Heart left ventricle (tissue), 16 donors: ENCODE data around the gene PER1. TPM values are rescaled to one million over a fixed set of nuclear protein-coding genes. Genes with fewer than 3 reads are reported as not detected.
"Not testable (repeated sequence)": the region's sequence is repeated elsewhere in the genome, so short reads cannot be mapped to it uniquely, and the experiment has no call there.

ENCODE experiments used
- ATAC-seq, 4 donors: fragments of 200-7000 bp; cut with Tn5 transposase; one replicate each; pipeline ENCODE4 v1.9.1; 2020 to 2022; ENCODE audit warnings: moderate library complexity in 4 of 4, mild to moderate bottlenecking in 3 of 4, moderate number of reproducible peaks in 1 of 4
- DNase-seq, 5 donors: peaks; one replicate each; pipeline ENCODE4 v3.0.0-alpha.2; 2020
- H3K27ac ChIP-seq, 12 donors: fragments of 200-600 bp; sonication (generic) in 4 of 12; one replicate each; pipeline versions ENCODE4 v1.5.0 to v1.8.0; 2016 to 2022; ENCODE audit warnings: mild to moderate bottlenecking in 2 of 12
- H3K27me3 ChIP-seq, 9 donors: fragments of 200-600 bp; sonication (generic) in 2 of 9; one replicate each; pipeline versions ENCODE4 v1.5.1 to v1.8.0; 2016 to 2022; ENCODE audit warnings: mild to moderate bottlenecking in 3 of 9
- H3K36me3 ChIP-seq, 9 donors: fragments of 200-600 bp; sonication (generic) in 2 of 9; one replicate each; pipeline versions ENCODE4 v1.5.0 to v1.8.0; 2018 to 2022; ENCODE audit warnings: mild to moderate bottlenecking in 2 of 9
- H3K4me1 ChIP-seq, 12 donors: fragments of 200-600 bp; sonication (generic) in 4 of 12; one replicate each; pipeline versions ENCODE4 v1.5.0 to v1.8.0; 2016 to 2022; ENCODE audit warnings: mild to moderate bottlenecking in 3 of 12
- H3K4me3 ChIP-seq, 12 donors: fragments of 200-600 bp; sonication (generic) in 4 of 12; one replicate each; pipeline versions ENCODE4 v1.5.0 to v1.8.0; 2017 to 2022; ENCODE audit warnings: mild to moderate bottlenecking in 9 of 12, moderate library complexity in 4 of 12
- H3K9me3 ChIP-seq, 12 donors: fragments of 200-600 bp; sonication (generic) in 4 of 12; one replicate each; pipeline versions ENCODE4 v1.5.0 to v1.8.0; 2016 to 2022; ENCODE audit warnings: mild to moderate bottlenecking in 1 of 12
- CTCF ChIP-seq, 12 donors: fragments of 200-600 bp; sonication (generic) in 4 of 12; IDR thresholded peaks; one replicate each; pipeline versions ENCODE4 v1.5.0 to v1.8.0; 2018 to 2022; ENCODE audit warnings: antibody characterized with exemption in 12 of 12, mild to moderate bottlenecking in 5 of 12
- POLR2A ChIP-seq, 2 donors: fragments of 450-650 bp; IDR thresholded peaks; one replicate each; pipeline ENCODE4 v1.6.1; 2017; ENCODE audit warnings: antibody characterized with exemption in 2 of 2, mild to moderate bottlenecking in 2 of 2, moderate library complexity in 2 of 2
- WGBS, 4 donors: extraction: QIAGEN DNeasy Blood & Tissue Kit in 2 of 4; methylation state at CpG; one replicate each; pipeline versions ENCODE4 v1.1.5 to v1.1.7; 2013 to 2018; 5-methylcytosine and 5-hydroxymethylcytosine counted together
- intact Hi-C, 10 donors: fragments of 100-400 bp; cut with DNase I; formaldehyde crosslinking; loops; one replicate each; pipeline versions ENCODE4 v1.11.1 to v1.14.2; 2022
- polyA plus RNA-seq, 2 donors: library from polyadenylated mRNA; stranded (reverse); fragments of 200-250 nt; gene quantifications; one replicate each; pipeline ENCODE4 v1.2.3, GENCODE V29; 2013
- total RNA-seq, 9 donors: library from RNA; depleted of rRNA in 2 of 9; stranded (reverse); fragments of >200 nt in 2 of 9; fragmentation: NEBNext Ultra II Directional in 3 of 9; extraction: Animal tissue kit (Norgen Biotek cat#: 25700) in 3 of 9; gene quantifications; one replicate each; pipeline versions ENCODE4 v1.1.0 to v1.2.4, GENCODE V29; 2016 to 2023
- donor health status: ischemic (EF 13 %, LVEDD 7.1; RV severe dilation, severe dysfunction).
- donor health status: healthy with polysubstance abuse.
- donor health status: DM: no; HTN: yes; CAD: no.
- donor health status: DM: no; HTN: no; CAD: no.
- donor health status: ischemic (EF 25% LVEDD 6.9; RV normal size, moderate dysfunction).
- donor health status: ischemic (EF 25% LVEDD 5.7; RV mildly dilated, moderate dysfunction).
- donor health status: healthy.
- donor health status: DM: yes; HTN: yes; CAD: no.
- donor health status: ischemic (EF 35%, LVEDD 5.7; RV mildly dilated, moderate dysfunction).
- donor health status: nonischemic (EF 11% LVEDD 7.7; RV severe dilation, severe dysfunction).
- donor health status: DM: yes; HTN: yes; CAD: no.
- donor health status: PGD.
- donor health status: ischemic (EF 29% LVEDD 5.4; RV normal size, mild dysfunction).
- donor health status: nonischemic (EF 23%, LVEDD 6.1; RV moderate dilation, normal function).

PER1 gene
- total and polyA plus RNA-seq, 11 donors = 40.2 to 164 (median 92.1) TPM

DNA sequence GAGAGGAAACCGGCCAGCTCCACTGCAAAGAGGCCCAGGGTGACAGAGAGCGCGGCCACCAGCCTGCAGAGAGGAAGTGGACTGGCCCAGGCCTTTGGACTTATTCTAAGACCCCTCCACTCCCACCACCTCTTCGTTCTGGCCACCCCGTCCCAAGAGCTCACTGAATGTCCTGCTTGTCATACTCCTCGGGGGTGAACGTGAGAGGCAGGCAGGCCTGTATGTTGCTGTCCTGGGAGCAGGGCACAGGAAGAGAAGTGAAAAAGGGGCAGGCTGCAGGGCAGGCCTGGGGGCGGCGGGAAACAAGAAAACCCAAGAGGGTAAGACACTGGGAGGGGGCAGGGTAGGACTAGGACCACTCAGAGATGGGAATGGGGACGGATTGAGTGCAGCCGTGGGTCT is 23.6 kb upstream of the PER1 start:
- no peaks in the 10 kb centered on the region for H3K36me3 ChIP-seq
- no peak for TF ChIP-seq POLR2A (IDR thresholded peaks at IDR 0.05)
- intact Hi-C loops = no loop called here
- H3K4me3 ChIP-seq = peak overlapping the region; percentile 24 to 81 (median 60)
- no peaks in the 10 kb centered on the region for H3K27me3 ChIP-seq
- ATAC-seq (peak in 3 of 4 donors; percentile 6 to 10 (median 10)), DNase-seq (no peak)
- H3K27ac ChIP-seq = peak overlapping the region in 11 of 12 donors; percentile 47 to 88 (median 80)
- H3K9me3 ChIP-seq = no peaks in the 10 kb centered on the region
- 12 to 18% (median 15%) methylated on average over 11 of the region's 11 CpGs for WGBS, 4 donors
- H3K4me1 ChIP-seq = peaks cover 0 to 44% (median 21%) of the 10 kb centered on the region in 12 donors

DNA sequence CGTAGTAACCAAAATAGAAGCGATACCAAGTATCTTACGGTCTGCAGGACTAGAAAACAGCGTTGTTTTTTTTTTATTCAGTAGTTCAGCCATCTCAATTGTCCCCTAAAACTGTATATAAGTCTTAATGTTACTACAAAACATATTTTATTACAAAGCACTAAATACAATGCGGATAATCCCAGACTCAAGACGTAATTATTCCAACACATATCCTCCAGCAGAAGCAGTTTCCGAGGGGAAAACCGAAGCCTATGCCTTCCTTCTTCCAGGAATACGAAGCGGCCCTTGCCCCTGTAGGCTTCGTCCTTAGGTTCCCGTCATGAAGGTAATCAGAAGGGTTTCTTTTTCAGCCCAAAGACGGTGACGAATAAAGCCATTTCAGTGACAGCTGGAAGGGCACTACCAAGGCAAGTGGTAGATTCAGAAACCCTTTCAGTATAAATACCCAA is 21.7 kb upstream of the PER1 start:
- intact Hi-C loops = no loop called here

GRCh38 chr17:8173056-8173870 is 21.1 kb upstream of the PER1 start:
- Histone ChIP-seq H3K27ac (peak overlapping the region; percentile 87 to 100 (median 96)), H3K4me1 (peaks cover 0 to 44% (median 21%) of the 10 kb centered on the region in 12 donors), H3K4me3 (peak overlapping the region in 11 of 12 donors; percentile 20 to 60 (median 52)), H3K9me3 (no peaks in the 10 kb centered on the region), H3K36me3 (no peaks in the 10 kb centered on the region), H3K27me3 (no peaks in the 10 kb centered on the region)
- intact Hi-C loops = no loop called here
- TF ChIP-seq POLR2A (IDR thresholded peaks at IDR 0.05) (peak; percentile 89 to 96), CTCF (IDR thresholded peaks at IDR 0.05) (no peak)
- ATAC-seq (peak; percentile 87 to 90 (median 88)), DNase-seq (peak; percentile 60 to 84 (median 83))
- WGBS, 4 donors = 1% methylated on average over 23 of the region's 23 CpGs

More for the DNA sequence above, 21.7 kb upstream of the PER1 start:
- Histone ChIP-seq H3K9me3 (no peaks in the 10 kb centered on the region), H3K27me3 (no peaks in the 10 kb centered on the region), H3K27ac (peak overlapping the region; percentile 87 to 100 (median 96)), H3K36me3 (no peaks in the 10 kb centered on the region), H3K4me1 (peaks cover 0 to 44% (median 21%) of the 10 kb centered on the region in 12 donors), H3K4me3 (peak overlapping the region in 11 of 12 donors; percentile 20 to 60 (median 52))
- TF ChIP-seq POLR2A (IDR thresholded peaks at IDR 0.05) (no peak), CTCF (IDR thresholded peaks at IDR 0.05) (no peak)
- 3 to 6% (median 4%) methylated on average over 14 of the region's 14 CpGs for WGBS, 4 donors
- DNase-seq = no peak
- ATAC-seq = no peak

GRCh38 chr17:8170186-8170585 is 18.0 kb upstream of the PER1 start:
- 91 to 94% (median 93%) methylated on average over 19 of the region's 19 CpGs for whole genome bisulfite sequencing, 4 donors
- ATAC-seq = not testable (repeated sequence)
- DNase-seq = peak in 1 of 5 donors; percentile 8

GRCh38 chr17:8167526-8167925 is 15.3 kb upstream of the PER1 start:
- intact Hi-C loops = no loop called here
- peaks cover 8 to 25% (median 20%) of the 10 kb centered on the region in 12 donors for H3K4me1 ChIP-seq
- no peaks in the 10 kb centered on the region for H3K36me3 ChIP-seq
- TF ChIP-seq POLR2A (IDR thresholded peaks at IDR 0.05) (no peak), CTCF (IDR thresholded peaks at IDR 0.05) (no peak)
- H3K4me3 ChIP-seq = no peak overlapping the region
- no peaks in the 10 kb centered on the region for H3K27me3 ChIP-seq
- DNase-seq (no peak), ATAC-seq (no peak)
- WGBS, 4 donors = 87 to 95% (median 90%) methylated on average over 3 of the region's 3 CpGs
- no peak overlapping the region for H3K27ac ChIP-seq
- H3K9me3 ChIP-seq = no peaks in the 10 kb centered on the region

More at GRCh38 chr17:8170186-8170585, 18.0 kb upstream of the PER1 start:
- peaks cover 0 to 26% (median 10%) of the 10 kb centered on the region in 12 donors for H3K4me1 ChIP-seq
- H3K36me3 ChIP-seq, intact Hi-C loops, H3K27me3 ChIP-seq, H3K9me3 ChIP-seq, H3K27ac ChIP-seq, H3K4me3 ChIP-seq: not testable (repeated sequence)
